HCT116 (cell line): ENCODE measurements around the gene TFPI2. TPM values are rescaled to one million over a fixed set of nuclear protein-coding genes. Genes with fewer than 3 reads are reported as not detected.

Source experiments
- ATAC-seq: fragments of 200-7000 bp; cut with Tn5 transposase; 2 replicates; pipeline ENCODE4 v1.9.1; 2020; ENCODE audit warnings: mild to moderate bottlenecking, moderate library complexity
- BruUV-seq: library from RNA; stranded (reverse); fragments of 400-500 nt; replicated peaks from 2 replicates; lab custom pipeline; 2021; lab: Mats Ljungman, UMichigan
- CTCF ChIA-PET: fragments of 300-600 bp; sonication (Branson Sonifier 250); formaldehyde crosslinking; loops from one replicate; lab custom pipeline; 2021; ENCODE audit warnings: antibody characterized with exemption; lab: Charles Lee
- POLR2A ChIA-PET: fragments of 300-600, 350-600 bp; sonication (Branson Sonifier 250); formaldehyde crosslinking; loops from one replicate; lab custom pipeline; 2021; ENCODE audit warnings: antibody characterized with exemption; lab: Charles Lee
- RAD21 ChIA-PET, 2 experiments: fragments of 300-600 bp; sonication (Branson Sonifier 250); formaldehyde crosslinking; loops; one replicate each; lab custom pipeline; 2023; ENCODE audit warnings: low total read pairs in 2 of 2; ENCODE audit not compliant: uncharacterized antibody in 2 of 2, unreplicated experiment in 2 of 2, low non-redundant PET in 1 of 2; lab: Charles Lee
- DNase-seq: peaks from one replicate; pipeline ENCODE4 v3.0.0-alpha.2; 2010; ENCODE audit warnings: low read depth, low spot score
- H2AFZ ChIP-seq: fragments of 200-600 bp; shearing (Covaris generic), sonication (generic); 2 replicates; pipeline ENCODE4 v1.6.1; 2017; ENCODE audit warnings: low read depth, mixed run types, mixed read lengths, antibody characterized with exemption, low read length; ENCODE audit not compliant: poor library complexity, severe bottlenecking
- H3K27ac ChIP-seq: 2 replicates; pipeline ENCODE4 v1.5.1; 2012; ENCODE audit warnings: low read depth, low read length
- H3K27me3 ChIP-seq: fragments of 200-600 bp; sonication (generic); 2 replicates; pipeline ENCODE4 v1.6.1; 2016; ENCODE audit warnings: mixed run types, low read length, mixed read lengths; ENCODE audit not compliant: insufficient read depth
- H3K36me3 ChIP-seq, 2 experiments: fragments of 200-500 bp in 1 of 2; fragments of 200-600 bp in 1 of 2; sonication (Bioruptor generic) in 1 of 2; sonication (generic) in 1 of 2; 2 replicates each; pipeline versions ENCODE4 v1.5.1 to v1.6.1; 2014 to 2016; ENCODE audit warnings: low read length in 2 of 2, inconsistent platforms in 1 of 2, mixed read lengths in 1 of 2, mixed run types in 1 of 2; ENCODE audit not compliant: insufficient read depth in 2 of 2, control insufficient read depth in 1 of 2
- H3K4me1 ChIP-seq, 2 experiments: fragments of 200-600 bp in 1 of 2; sonication (generic) in 1 of 2; 2 replicates each; pipeline versions ENCODE4 v1.5.1 to v1.6.1; 2012 to 2017; ENCODE audit warnings: low read length in 2 of 2, inconsistent platforms in 1 of 2, mild to moderate bottlenecking in 1 of 2, mixed read lengths in 1 of 2, mixed run types in 1 of 2, moderate library complexity in 1 of 2; ENCODE audit not compliant: insufficient read depth in 2 of 2, control insufficient read depth in 1 of 2
- H3K4me2 ChIP-seq: fragments of 200-600 bp; sonication (generic); 2 replicates; pipeline ENCODE4 v1.6.1; 2017; ENCODE audit warnings: mixed run types, low read length, mixed read lengths
- H3K4me3 ChIP-seq, 2 experiments: fragments of 200-600 bp in 1 of 2; sonication (generic) in 1 of 2; replicated peaks in 1 of 2; 2 replicates each; pipeline ENCODE4 v1.5.1; 2011 to 2016; ENCODE audit warnings: low read length in 2 of 2, control low read depth in 1 of 2, low read depth in 1 of 2, mild to moderate bottlenecking in 1 of 2, mixed read lengths in 1 of 2, mixed run types in 1 of 2
- H3K79me2 ChIP-seq: fragments of 200-600 bp; sonication (generic); 2 replicates; pipeline ENCODE4 v1.6.1; 2017; ENCODE audit warnings: mild to moderate bottlenecking, mixed run types, low read length, moderate library complexity, mixed read lengths; ENCODE audit not compliant: insufficient read depth
- H3K9ac ChIP-seq: fragments of 200-600 bp; sonication (generic); 2 replicates; pipeline ENCODE4 v1.6.1; 2016; ENCODE audit warnings: low read length, mixed read lengths
- H3K9me2 ChIP-seq: fragments of 200-600 bp; sonication (generic), shearing (Covaris generic); 2 replicates; pipeline ENCODE4 v1.6.1; 2017; ENCODE audit warnings: mixed run types, mild to moderate bottlenecking, moderate library complexity; ENCODE audit not compliant: insufficient read depth
- H3K9me3 ChIP-seq, 2 experiments: fragments of 200-500 bp in 1 of 2; fragments of 200-600 bp in 1 of 2; sonication (Bioruptor generic) in 1 of 2; sonication (generic) in 1 of 2; 2 replicates each; pipeline ENCODE4 v1.6.1; 2014 to 2017; ENCODE audit warnings: low read length in 2 of 2, mixed read lengths in 2 of 2, inconsistent platforms in 1 of 2, low read depth in 1 of 2, mild to moderate bottlenecking in 1 of 2, mixed run types in 1 of 2, moderate library complexity in 1 of 2; ENCODE audit not compliant: control insufficient read depth in 1 of 2, insufficient read depth in 1 of 2
- H4K20me1 ChIP-seq: fragments of 200-600 bp; sonication (generic), shearing (Covaris generic); 2 replicates; pipeline ENCODE4 v1.6.1; 2017; ENCODE audit warnings: mixed run types, mild to moderate bottlenecking, moderate library complexity; ENCODE audit not compliant: insufficient read depth
- CBX3 ChIP-seq: IDR thresholded peaks from 2 replicates; pipeline ENCODE4 v1.6.1; 2012; ENCODE audit warnings: low read depth
- ELF1 ChIP-seq: IDR thresholded peaks from 2 replicates; pipeline ENCODE4 v1.6.1; 2012; ENCODE audit warnings: low read depth, borderline replicate concordance
- MAX ChIP-seq: IDR thresholded peaks from 2 replicates; pipeline ENCODE4 v1.6.1; 2012
- POLR2A ChIP-seq: IDR thresholded peaks from 2 replicates; pipeline ENCODE4 v1.7.0; 2011; ENCODE audit warnings: borderline replicate concordance; ENCODE audit not compliant: insufficient read depth, insufficient read length; ENCODE audit errors: extremely low read depth
- POLR2AphosphoS5 ChIP-seq: IDR thresholded peaks from 2 replicates; pipeline ENCODE4 v1.6.1; 2011; ENCODE audit warnings: mild to moderate bottlenecking, low read depth, low read length, moderate library complexity
- RAD21 ChIP-seq: IDR thresholded peaks from 2 replicates; pipeline ENCODE4 v1.6.1; 2012; ENCODE audit warnings: low read depth, mild to moderate bottlenecking
- SP1 ChIP-seq: IDR thresholded peaks from 2 replicates; pipeline ENCODE4 v1.6.1; 2012; ENCODE audit warnings: low read depth
- ZBTB33 ChIP-seq: IDR thresholded peaks from 2 replicates; pipeline ENCODE4 v1.6.1; 2011; ENCODE audit warnings: mild to moderate bottlenecking, low read length, moderate library complexity; ENCODE audit not compliant: insufficient replicate concordance; ENCODE audit errors: extremely low read depth
- ZNF274 ChIP-seq: fragments of 200-500 bp; sonication (Bioruptor generic); IDR thresholded peaks from 2 replicates; pipeline ENCODE4 v1.6.1; 2014; ENCODE audit warnings: mild to moderate bottlenecking, low read depth, low read length, inconsistent platforms
- intact Hi-C: fragments of 100-400 bp; cut with micrococcal nuclease; formaldehyde crosslinking; loops from 2 replicates; pipeline ENCODE4 v1.10.0; 2022
- total RNA-seq: library from RNA; stranded (reverse); gene quantifications from one replicate; pipeline ENCODE4 v1.2.1, GENCODE V29; 2021; ENCODE audit not compliant: unreplicated experiment

TFPI2 gene
- total RNA-seq, 1 experiment from 2014 or later = 0.15 TPM

GRCh38 chr7:93882468-93882867 is 8.1 kb downstream of the TFPI2 start:
- no peaks in the 10 kb centered on the region for H4K20me1 ChIP-seq
- no peak overlapping the region for H3K4me3 ChIP-seq
- CTCF ChIA-PET = no interaction called here
- no peak for ATAC-seq
- H3K79me2 ChIP-seq = no peaks in the 10 kb centered on the region
- no peaks in the 10 kb centered on the region for H3K36me3 ChIP-seq
- no peak overlapping the region for H3K9ac ChIP-seq
- POLR2A ChIA-PET = no interaction called here
- H3K27ac ChIP-seq = no peak overlapping the region
- H3K9me3 ChIP-seq = 0 out of 4 replicates have a peak, but pooled peaks cover 3% of the 10 kb centered on the region in 2 experiments
- RAD21 ChIA-PET = no interaction called here
- no peaks in the 10 kb centered on the region for H3K27me3 ChIP-seq
- intact Hi-C loops = no loop called here
- no peaks in the 10 kb centered on the region for H3K4me1 ChIP-seq
- H3K4me2 ChIP-seq = no peak overlapping the region
- TF ChIP-seq SP1 = no peak
- TF ChIP-seq CBX3 = no peak
- no peak for TF ChIP-seq POLR2A
- no peak for TF ChIP-seq MAX
- TF ChIP-seq ELF1 = no peak
- no peak for TF ChIP-seq ZBTB33
- TF ChIP-seq RAD21 = no peak
- no peak for TF ChIP-seq ZNF274
- TF ChIP-seq POLR2AphosphoS5 = no peak
- no peaks in the 10 kb centered on the region for H3K9me2 ChIP-seq
- no TSS peak for BruUV-seq
- no peak overlapping the region for H2AFZ ChIP-seq
- DNase-seq = no peak
